Smooth muscle cell (in vitro differentiated cells): ENCODE data around the gene SLC27A1. TPM values are rescaled to one million over a fixed set of nuclear protein-coding genes. Genes with fewer than 3 reads are reported as not detected.
"Not testable (repeated sequence)": the region's sequence is repeated elsewhere in the genome, so short reads cannot be mapped to it uniquely, and the experiment has no call there.

Experiments
- DNase-seq: peaks from one replicate; lab custom pipeline; 2025; ENCODE audit not compliant: unreplicated experiment; lab: John Stamatoyannopoulos, UW
- H2AFZ ChIP-seq: fragments of 200-600 bp; sonication (generic); 2 replicates; pipeline ENCODE4 v1.6.0; 2016; ENCODE audit warnings: antibody characterized with exemption, low read depth, mild to moderate bottlenecking
- H3F3A ChIP-seq: fragments of 200-600 bp; sonication (generic); 2 replicates; pipeline ENCODE4 v1.6.0; 2017; ENCODE audit warnings: antibody characterized with exemption, low read depth
- H3K27ac ChIP-seq: fragments of 200-600 bp; sonication (generic); 2 replicates; pipeline ENCODE4 v1.5.1; 2016; ENCODE audit warnings: low read depth, mild to moderate bottlenecking
- H3K27me3 ChIP-seq: fragments of 200-600 bp; sonication (generic); 2 replicates; pipeline ENCODE4 v1.6.1; 2016; ENCODE audit warnings: low read depth, mild to moderate bottlenecking
- H3K36me3 ChIP-seq: fragments of 200-600 bp; sonication (generic); 2 replicates; pipeline ENCODE4 v1.5.1; 2016; ENCODE audit warnings: low read depth
- H3K4me1 ChIP-seq: fragments of 200-600 bp; sonication (generic); 2 replicates; pipeline ENCODE4 v1.5.1; 2016; ENCODE audit warnings: low read depth
- H3K4me2 ChIP-seq: fragments of 200-600 bp; sonication (generic); 2 replicates; pipeline ENCODE4 v1.6.0; 2016; ENCODE audit warnings: mild to moderate bottlenecking
- H3K4me3 ChIP-seq: fragments of 200-600 bp; sonication (generic); 2 replicates; pipeline ENCODE4 v1.5.1; 2016; ENCODE audit warnings: mild to moderate bottlenecking
- H3K79me2 ChIP-seq: fragments of 200-600 bp; sonication (generic); 2 replicates; pipeline ENCODE4 v1.6.0; 2016; ENCODE audit warnings: low read depth, mild to moderate bottlenecking
- H3K9ac ChIP-seq: fragments of 200-600 bp; sonication (generic); 2 replicates; pipeline ENCODE4 v1.6.0; 2016; ENCODE audit warnings: low read depth
- H3K9me3 ChIP-seq: fragments of 200-600 bp; sonication (generic); replicated peaks from 2 replicates; pipeline ENCODE4 v1.5.1; 2016; ENCODE audit warnings: low read depth
- H4K20me1 ChIP-seq: fragments of 200-600 bp; sonication (generic); 2 replicates; pipeline ENCODE4 v1.6.0; 2016; ENCODE audit warnings: low read depth
- WGBS: methylation state at CpG from one replicate; pipeline ENCODE4 v1.1.7; 2016; ENCODE audit warnings: low lambda C conversion rate; 5-methylcytosine and 5-hydroxymethylcytosine counted together
- polyA plus RNA-seq: library from polyadenylated mRNA; unstranded; fragments of >200 nt; fragmentation: Nextera tagmentation; extraction: Ambion mirVana; gene quantifications from 2 replicates; pipeline ENCODE4 v1.2.1, GENCODE V29; 2016
- total RNA-seq: library from RNA; depleted of rRNA; stranded (reverse); fragments of >200 nt; gene quantifications from 2 replicates; pipeline ENCODE4 v1.2.3, GENCODE V29; 2014
- TF ChIP-seq, protein P1 (sequence below): fragments of 200-600 bp; sonication (generic); IDR thresholded peaks from 2 replicates; pipeline ENCODE4 v1.5.1; 2017; ENCODE audit warnings: borderline replicate concordance, mild to moderate bottlenecking, antibody characterized with exemption; ENCODE audit not compliant: insufficient read depth, poor library complexity, severe bottlenecking

Gene SLC27A1
- total and polyA plus RNA-seq, 2 experiments from 2014 or later = 9.7 to 11.5 TPM

DNA sequence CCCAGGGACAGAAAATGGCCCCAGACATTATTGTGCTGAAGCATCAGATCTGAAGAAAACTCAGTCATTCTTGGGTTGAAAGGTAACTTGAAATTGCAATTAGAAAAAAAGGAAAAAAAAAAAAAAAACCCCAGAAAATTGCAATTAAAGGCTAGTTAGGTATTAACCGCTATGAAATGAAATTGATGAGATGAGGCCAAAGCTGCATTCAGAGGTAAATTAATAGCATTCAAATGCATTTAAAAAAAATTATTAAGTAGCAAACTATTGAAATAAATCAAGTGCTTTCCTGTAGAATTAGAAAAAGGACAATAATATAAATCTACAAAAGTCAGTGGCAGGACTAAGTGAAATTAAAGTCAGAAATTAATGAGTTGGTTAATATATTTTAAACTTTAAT is 47.6 kb downstream of the SLC27A1 start:
- Histone ChIP-seq H3K27me3 (no peaks in the 10 kb centered on the region), H3K27ac (no peak overlapping the region), H3K9ac (no peak overlapping the region), H3F3A (no peaks in the 10 kb centered on the region), H3K9me3 (peaks cover 9% of the 10 kb centered on the region), H3K4me1 (no peaks in the 10 kb centered on the region), H4K20me1 (peaks cover 12% of the 10 kb centered on the region), H3K4me3 (no peak overlapping the region), H2AFZ (no peak overlapping the region), H3K79me2 (no peaks in the 10 kb centered on the region), H3K4me2 (no peak overlapping the region), H3K36me3 (peaks cover 14% of the 10 kb centered on the region)
- WGBS = 100% methylated on average over 1 of the region's 1 CpG
- no peak for DNase-seq
- TF ChIP-seq, protein P1, sequence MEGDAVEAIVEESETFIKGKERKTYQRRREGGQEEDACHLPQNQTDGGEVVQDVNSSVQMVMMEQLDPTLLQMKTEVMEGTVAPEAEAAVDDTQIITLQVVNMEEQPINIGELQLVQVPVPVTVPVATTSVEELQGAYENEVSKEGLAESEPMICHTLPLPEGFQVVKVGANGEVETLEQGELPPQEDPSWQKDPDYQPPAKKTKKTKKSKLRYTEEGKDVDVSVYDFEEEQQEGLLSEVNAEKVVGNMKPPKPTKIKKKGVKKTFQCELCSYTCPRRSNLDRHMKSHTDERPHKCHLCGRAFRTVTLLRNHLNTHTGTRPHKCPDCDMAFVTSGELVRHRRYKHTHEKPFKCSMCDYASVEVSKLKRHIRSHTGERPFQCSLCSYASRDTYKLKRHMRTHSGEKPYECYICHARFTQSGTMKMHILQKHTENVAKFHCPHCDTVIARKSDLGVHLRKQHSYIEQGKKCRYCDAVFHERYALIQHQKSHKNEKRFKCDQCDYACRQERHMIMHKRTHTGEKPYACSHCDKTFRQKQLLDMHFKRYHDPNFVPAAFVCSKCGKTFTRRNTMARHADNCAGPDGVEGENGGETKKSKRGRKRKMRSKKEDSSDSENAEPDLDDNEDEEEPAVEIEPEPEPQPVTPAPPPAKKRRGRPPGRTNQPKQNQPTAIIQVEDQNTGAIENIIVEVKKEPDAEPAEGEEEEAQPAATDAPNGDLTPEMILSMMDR = no peak

DNA sequence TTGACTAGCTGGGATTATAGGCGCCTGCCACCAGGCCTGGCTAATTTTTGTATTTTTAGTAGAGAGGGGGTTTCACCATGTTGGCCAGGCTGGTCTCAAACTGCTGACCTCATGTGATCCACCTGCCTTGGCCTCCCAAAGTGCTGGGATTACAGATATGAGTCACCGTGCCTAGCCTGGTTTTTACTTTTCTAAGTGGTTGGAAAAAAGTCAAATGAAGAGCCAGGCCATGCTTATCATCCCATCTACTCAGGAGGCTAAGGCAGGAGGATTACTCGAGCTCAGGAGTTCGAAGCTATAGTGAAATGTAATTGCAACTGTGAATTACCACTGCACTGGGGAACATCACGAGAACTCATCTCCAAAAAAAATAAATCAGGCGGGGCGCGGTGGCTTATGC is 48.3 kb downstream of the SLC27A1 start:
- not testable (repeated sequence) for H3K4me2 ChIP-seq, H3K27ac ChIP-seq, H3K27me3 ChIP-seq, H3K4me1 ChIP-seq, H3K4me3 ChIP-seq, DNase-seq, H2AFZ ChIP-seq, H3K9me3 ChIP-seq, H3K9ac ChIP-seq, H3K79me2 ChIP-seq, H3F3A ChIP-seq
- H4K20me1 ChIP-seq = peaks cover 12% of the 10 kb centered on the region
- H3K36me3 ChIP-seq = peaks cover 14% of the 10 kb centered on the region
- WGBS = 80% methylated on average over 8 of the region's 8 CpGs

DNA sequence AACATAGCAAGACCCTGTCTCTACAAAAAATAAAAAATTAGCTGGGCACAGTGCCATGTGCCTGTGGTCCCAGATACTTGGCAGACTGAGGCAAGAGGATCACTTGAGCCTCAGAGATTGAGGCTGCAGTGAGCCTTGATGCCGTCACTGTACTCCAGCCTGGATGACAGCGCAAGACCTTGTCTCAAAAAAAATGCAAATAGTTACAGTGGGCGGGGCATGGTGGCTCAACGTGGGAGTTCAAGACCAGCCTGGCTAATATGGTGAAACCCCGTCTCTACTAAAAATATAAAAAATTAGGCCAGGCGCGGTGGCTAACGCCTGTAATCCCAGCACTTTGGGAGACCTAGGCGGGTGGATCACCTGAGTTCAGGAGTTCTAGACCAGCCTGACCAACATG is 49.6 kb downstream of the SLC27A1 start:
- no peak overlapping the region for H3K4me3 ChIP-seq
- H3F3A ChIP-seq = no peaks in the 10 kb centered on the region
- no peaks in the 10 kb centered on the region for H3K27me3 ChIP-seq
- peaks cover 9% of the 10 kb centered on the region for H3K9me3 ChIP-seq
- no peak overlapping the region for H2AFZ ChIP-seq
- no peak overlapping the region for H3K27ac ChIP-seq
- H3K36me3 ChIP-seq = peaks cover 14% of the 10 kb centered on the region
- no peaks in the 10 kb centered on the region for H3K79me2 ChIP-seq
- no peak for DNase-seq
- peaks cover 4% of the 10 kb centered on the region for H4K20me1 ChIP-seq
- 95% methylated on average over 9 of the region's 9 CpGs for WGBS
- H3K4me2 ChIP-seq = no peak overlapping the region
- H3K9ac ChIP-seq = no peak overlapping the region
- no peaks in the 10 kb centered on the region for H3K4me1 ChIP-seq
- TF ChIP-seq, protein P1 = no peak

DNA sequence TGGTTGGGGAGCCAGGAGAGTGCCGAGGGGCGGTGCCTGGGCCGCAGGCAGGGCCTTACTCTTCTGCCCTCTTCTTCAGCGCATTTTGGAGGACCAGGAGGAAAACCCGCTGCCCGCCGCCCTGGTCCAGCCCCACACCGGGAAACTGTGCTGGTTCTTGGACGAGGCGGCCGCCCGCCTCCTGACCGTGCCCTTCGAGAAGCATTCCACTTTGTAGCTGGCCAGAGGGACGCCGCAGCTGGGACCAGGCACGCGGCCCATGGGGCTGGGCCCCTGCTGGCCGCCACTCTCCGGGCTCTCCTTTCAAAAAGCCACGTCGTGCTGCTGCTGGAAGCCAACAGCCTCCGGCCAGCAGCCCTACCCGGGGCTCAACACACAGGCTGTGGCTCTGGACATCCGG is 50.5 kb downstream of the SLC27A1 start:
- Histone ChIP-seq H3K79me2 (no peaks in the 10 kb centered on the region), H3K4me3 (no peak overlapping the region), H3K4me1 (no peaks in the 10 kb centered on the region), H3K9me3 (peaks cover 9% of the 10 kb centered on the region), H2AFZ (no peak overlapping the region), H3K27ac (no peak overlapping the region), H3K4me2 (no peak overlapping the region), H3K27me3 (no peaks in the 10 kb centered on the region), H4K20me1 (no peaks in the 10 kb centered on the region), H3K9ac (no peak overlapping the region), H3F3A (no peaks in the 10 kb centered on the region), H3K36me3 (peaks cover 14% of the 10 kb centered on the region)
- WGBS = 96% methylated on average over 25 of the region's 25 CpGs
- TF ChIP-seq, protein P1 = no peak
- DNase-seq = no peak
